Spleen (tissue), 7 donors: ENCODE results near the gene EGFR.

Source experiments
- CTCF ChIP-seq, 11 experiments: fragments of 200-600 bp in 7 of 11; fragments of 450-650 bp in 4 of 11; sonication (generic) in 4 of 11; IDR thresholded peaks in 8 of 11; conservative IDR thresholded peaks in 3 of 11; 1 replicate in 7 of 11; 2 replicates in 4 of 11; pipeline versions ENCODE4 v1.4.0 to v1.8.0; 2016 to 2021; ENCODE audit warnings: antibody characterized with exemption in 11 of 11, inconsistent platforms in 4 of 11, mild to moderate bottlenecking in 1 of 11
- POLR2AphosphoS5 ChIP-seq, 3 donors: sonication (generic); formaldehyde crosslinking; IDR thresholded peaks; one replicate each; pipeline ENCODE4 v1.5.1; 2017; ENCODE audit warnings: antibody characterized with exemption in 3 of 3
- donor health status: DM: no; HTN: no; CAD: no; lungs with moderate emphysema.
- donor health status: DM: no; HTN: no; CAD: no.
- donor health status: DM: no; HTN: no; CAD: no.

DNA sequence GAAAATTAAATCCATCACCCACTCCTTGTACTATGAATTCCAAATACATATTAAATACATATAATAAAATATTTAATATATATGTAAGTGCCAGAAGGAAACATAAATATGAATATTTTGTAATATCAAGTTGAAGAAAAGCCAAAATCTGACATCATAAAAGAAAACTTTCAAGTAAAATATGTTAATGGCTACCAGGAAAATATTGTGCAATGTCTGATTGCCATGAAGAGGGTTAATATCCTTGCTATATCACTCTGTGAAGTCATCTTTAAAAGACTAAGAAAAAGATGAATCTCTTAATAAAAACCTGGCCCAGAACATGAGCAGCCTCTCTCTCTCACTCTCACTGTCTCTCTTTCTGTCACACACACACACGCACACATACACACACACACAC is 130.2 kb downstream of the EGFR start:
- TF ChIP-seq POLR2AphosphoS5 (IDR thresholded peaks at IDR 0.05) (no peak), CTCF (IDR thresholded peaks at IDR 0.05 in 8 of 11, conservative IDR thresholded peaks at IDR 0.05 in 3 of 11) (no peak)
